NCI-H187 treated with DMSO at 0.1 percent for 48 hours (cell line): ENCODE data around the gene ATP2B1.

ENCODE experiments used
- DNase-seq: peaks from one replicate; lab custom pipeline; 2025; lab: John Stamatoyannopoulos, UW

Gene ATP2B1

GRCh38 chr12:89589753-89590152 lies 118.9 kb downstream of the ATP2B1 start:
- DNase-seq: no peak

GRCh38 chr12:89578499-89578898 lies 130.1 kb downstream of the ATP2B1 start:
- no peak for DNase-seq

GRCh38 chr12:89576572-89577220 lies 131.9 kb downstream of the ATP2B1 start:
- no peak for DNase-seq

GRCh38 chr12:89575374-89575773 lies 133.3 kb downstream of the ATP2B1 start:
- no peak for DNase-seq

- no peak for DNase-seq
These were observed 133.9 kb downstream of the ATP2B1 start for GRCh38 chr12:89574736-89575208.

GRCh38 chr12:89573051-89573810 lies 135.4 kb downstream of the ATP2B1 start:
- no peak for DNase-seq

- no peak for DNase-seq
These were observed 137.0 kb downstream of the ATP2B1 start for GRCh38 chr12:89571491-89572195.

- DNase-seq: no peak
These were observed 140.2 kb downstream of the ATP2B1 start for GRCh38 chr12:89568484-89568883.

GRCh38 chr12:89567691-89568239 lies 140.9 kb downstream of the ATP2B1 start:
- DNase-seq: no peak

GRCh38 chr12:89566615-89567014 lies 142.0 kb downstream of the ATP2B1 start:
- DNase-seq: no peak

GRCh38 chr12:89565002-89565401 lies 143.6 kb downstream of the ATP2B1 start:
- DNase-seq: no peak

GRCh38 chr12:89559753-89560152 lies 148.9 kb downstream of the ATP2B1 start:
- DNase-seq: no peak

GRCh38 chr12:89556976-89557375 lies 151.7 kb downstream of the ATP2B1 start:
- no peak for DNase-seq

GRCh38 chr12:89552376-89552775 lies 156.3 kb downstream of the ATP2B1 start:
- no peak for DNase-seq

- no peak for DNase-seq
These were observed 156.9 kb downstream of the ATP2B1 start for GRCh38 chr12:89551747-89552146.

GRCh38 chr12:89547101-89547500 lies 161.5 kb downstream of the ATP2B1 start:
- DNase-seq: no peak

GRCh38 chr12:89546151-89546550 lies 162.5 kb downstream of the ATP2B1 start:
- DNase-seq: no peak

- no peak for DNase-seq
These were observed 163.9 kb downstream of the ATP2B1 start for GRCh38 chr12:89544681-89545184.

GRCh38 chr12:89544022-89544421 lies 164.6 kb downstream of the ATP2B1 start:
- DNase-seq: no peak

GRCh38 chr12:89542912-89543592 lies 165.6 kb downstream of the ATP2B1 start:
- peak; percentile 58 for DNase-seq

GRCh38 chr12:89542236-89542635 lies 166.4 kb downstream of the ATP2B1 start:
- DNase-seq: no peak

- no peak for DNase-seq
These were observed 168.1 kb downstream of the ATP2B1 start for GRCh38 chr12:89540586-89540985.
